ENCODE results near the gene NKAIN2.
"Not testable (repeated sequence)": the region's sequence is repeated elsewhere in the genome, so short reads cannot be mapped to it uniquely, and the experiment has no call there.

Gene NKAIN2

GRCh38 chr6:123965894-123966293 lies 162.2 kb downstream of the NKAIN2 start:
- DNase-seq (ENCODE audit: low read depth in 2 of 2): no peak

- no peak for DNase-seq (ENCODE audit: low read depth in 2 of 2)
Measured at GRCh38 chr6:123966618-123967017, 163.0 kb downstream of the NKAIN2 start.

- no peak for DNase-seq (ENCODE audit: low read depth in 2 of 2)
Measured at GRCh38 chr6:123967905-123968304, 164.2 kb downstream of the NKAIN2 start.

GRCh38 chr6:123972600-123973294 lies 169.1 kb downstream of the NKAIN2 start:
- DNase-seq (ENCODE audit: low read depth in 2 of 2): no peak

- DNase-seq (ENCODE audit: low read depth in 2 of 2): no peak
Measured at GRCh38 chr6:123980311-123980710, 176.6 kb downstream of the NKAIN2 start.

- no peak for DNase-seq (ENCODE audit: low read depth in 2 of 2)
Measured at GRCh38 chr6:123986938-123987337, 183.3 kb downstream of the NKAIN2 start.

- DNase-seq (ENCODE audit: low read depth in 2 of 2): not testable (repeated sequence)
Measured at GRCh38 chr6:123989918-123990317, 186.3 kb downstream of the NKAIN2 start.

- no peak for DNase-seq (ENCODE audit: low read depth in 2 of 2)
Measured at GRCh38 chr6:123990376-123990775, 186.7 kb downstream of the NKAIN2 start.

- DNase-seq (ENCODE audit: low read depth in 2 of 2): no peak
Measured at GRCh38 chr6:123994168-123994567, 190.5 kb downstream of the NKAIN2 start.

- no peak for DNase-seq (ENCODE audit: low read depth in 2 of 2)
Measured at GRCh38 chr6:123994891-123995635, 191.4 kb downstream of the NKAIN2 start.

GRCh38 chr6:123997223-123997622 lies 193.6 kb downstream of the NKAIN2 start:
- no peak for DNase-seq (ENCODE audit: low read depth in 2 of 2)

GRCh38 chr6:124002377-124003081 lies 198.9 kb downstream of the NKAIN2 start:
- DNase-seq (ENCODE audit: low read depth in 2 of 2): no peak

GRCh38 chr6:124007266-124007665 lies 203.6 kb downstream of the NKAIN2 start:
- no peak for DNase-seq (ENCODE audit: low read depth in 2 of 2)

GRCh38 chr6:124008000-124008987 lies 204.6 kb downstream of the NKAIN2 start:
- DNase-seq (ENCODE audit: low read depth in 2 of 2): no peak

GRCh38 chr6:124008988-124009765 lies 205.5 kb downstream of the NKAIN2 start:
- DNase-seq (ENCODE audit: low read depth in 2 of 2): no peak

- no peak for DNase-seq (ENCODE audit: low read depth in 2 of 2)
Measured at GRCh38 chr6:124010574-124010973, 206.9 kb downstream of the NKAIN2 start.

- DNase-seq (ENCODE audit: low read depth in 2 of 2): no peak
Measured at GRCh38 chr6:124011180-124011579, 207.5 kb downstream of the NKAIN2 start.

GRCh38 chr6:124022051-124022450 lies 218.4 kb downstream of the NKAIN2 start:
- DNase-seq (ENCODE audit: low read depth in 2 of 2): not testable (repeated sequence)

- no peak for DNase-seq (ENCODE audit: low read depth in 2 of 2)
Measured at GRCh38 chr6:124022641-124023040, 219.0 kb downstream of the NKAIN2 start.

GRCh38 chr6:124026694-124027093 lies 223.0 kb downstream of the NKAIN2 start:
- DNase-seq (ENCODE audit: low read depth in 2 of 2): no peak

- no peak for DNase-seq (ENCODE audit: low read depth in 2 of 2)
Measured at GRCh38 chr6:124027392-124027791, 223.7 kb downstream of the NKAIN2 start.

All from stimulated activated CD8-positive, alpha-beta memory T cell treated with anti-CD3 and anti-CD28 coated beads, Interleukin-7, amount 100 ng/mL, for 1 hour (primary cell).